HEK293T (cell line): ENCODE results near the gene BMPR1B.

Experiments
- ARNT ChIP-seq: fragments of 450-650 bp; IDR thresholded peaks from 2 replicates; pipeline ENCODE4 v1.6.1; 2017; ENCODE audit warnings: mild to moderate bottlenecking
- BHLHE40 ChIP-seq: fragments of 450-650 bp; IDR thresholded peaks from 2 replicates; pipeline ENCODE4 v1.6.1; 2016; ENCODE audit warnings: mild to moderate bottlenecking, moderate library complexity, borderline replicate concordance
- CTBP1 ChIP-seq: fragments of 450-650 bp; IDR thresholded peaks from 2 replicates; pipeline ENCODE4 v1.6.1; 2016; ENCODE audit warnings: borderline replicate concordance
- ELF4 ChIP-seq: fragments of 450-650 bp; IDR thresholded peaks from 2 replicates; pipeline ENCODE4 v1.6.1; 2017; ENCODE audit warnings: antibody characterized with exemption
- FOXA1 ChIP-seq: fragments of 450-650 bp; IDR thresholded peaks from 2 replicates; pipeline ENCODE4 v1.6.1; 2016; ENCODE audit warnings: mild to moderate bottlenecking
- FOXK2 ChIP-seq: fragments of 450-650 bp; IDR thresholded peaks from 2 replicates; pipeline ENCODE4 v1.6.1; 2016; ENCODE audit warnings: mild to moderate bottlenecking
- HDGF ChIP-seq: fragments of 450-650 bp; IDR thresholded peaks from 2 replicates; pipeline ENCODE4 v1.6.1; 2017; ENCODE audit warnings: antibody characterized with exemption, borderline replicate concordance
- L3MBTL2 ChIP-seq: fragments of 450-650 bp; conservative IDR thresholded peaks from 2 replicates; pipeline ENCODE4 v1.6.1; 2016; ENCODE audit warnings: mild to moderate bottlenecking
- LEF1 ChIP-seq: fragments of 450-650 bp; IDR thresholded peaks from 2 replicates; pipeline ENCODE4 v1.6.1; 2017; ENCODE audit warnings: mild to moderate bottlenecking, borderline replicate concordance
- PKNOX1 ChIP-seq: fragments of 450-650 bp; IDR thresholded peaks from 2 replicates; pipeline ENCODE4 v1.6.1; 2016
- SP1 ChIP-seq: fragments of 450-650 bp; IDR thresholded peaks from 2 replicates; pipeline ENCODE4 v1.6.1; 2017
- SUZ12 ChIP-seq: fragments of 450-650 bp; IDR thresholded peaks from 2 replicates; pipeline ENCODE4 v1.6.1; 2016; ENCODE audit warnings: mild to moderate bottlenecking
- TARDBP ChIP-seq: fragments of 450-650 bp; IDR thresholded peaks from 2 replicates; pipeline ENCODE4 v1.6.1; 2016

GRCh38 chr4:95105983-95106382, 348.2 kb downstream of the BMPR1B start:
- no peak for TF ChIP-seq BHLHE40
- TF ChIP-seq L3MBTL2, result no peak
- TF ChIP-seq ELF4, result no peak
- no peak for TF ChIP-seq ARNT
- no peak for TF ChIP-seq PKNOX1
- TF ChIP-seq SP1, result no peak
- no peak for TF ChIP-seq CTBP1
- no peak for TF ChIP-seq TARDBP
- no peak for TF ChIP-seq FOXK2
- no peak for TF ChIP-seq HDGF
- TF ChIP-seq LEF1, result no peak
- TF ChIP-seq FOXA1, result no peak
- no peak for TF ChIP-seq SUZ12
